ENCODE results near the gene MRPL22. TPM values are rescaled to one million over a fixed set of nuclear protein-coding genes. Genes with fewer than 3 reads are reported as not detected.
"Not testable (repeated sequence)": the region's sequence is repeated elsewhere in the genome, so short reads cannot be mapped to it uniquely, and the experiment has no call there.

Gene MRPL22
- total RNA-seq, 4 donors from 2014 or later = 17.0 to 29.9 (median 21.6) TPM

DNA sequence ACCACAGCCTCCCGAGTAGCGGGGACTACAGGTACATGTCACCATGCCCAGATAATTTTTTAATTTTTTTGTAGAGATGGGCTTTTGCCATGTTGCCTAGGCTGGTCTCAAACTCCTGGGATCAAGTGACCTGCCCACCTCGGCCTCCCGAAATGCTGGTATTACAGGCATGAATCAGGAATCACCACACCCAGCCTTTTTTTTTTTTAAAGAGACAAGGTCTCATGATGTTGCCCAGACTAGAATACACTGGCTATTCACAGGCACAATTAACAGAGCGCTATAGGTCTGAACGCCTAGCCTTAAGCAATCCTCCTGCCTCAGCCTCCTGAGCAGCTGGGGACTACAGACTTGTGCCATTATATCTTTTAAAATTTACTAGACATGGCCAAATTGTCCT is 39.0 kb upstream of the MRPL22 start:
- 78 to 95% methylated on average over 4 to 6 of the region's 6 CpGs for WGBS, 2 donors
- Histone ChIP-seq H3K4me1 (no peaks in the 10 kb centered on the region), H3K27me3 (no peaks in the 10 kb centered on the region), H3K4me3 (no peak overlapping the region), H3K36me3 (peaks cover 3 to 100% (median 43%) of the 10 kb centered on the region in 3 donors), H3K27ac (no peak overlapping the region), H3K9me3 (no peaks in the 10 kb centered on the region)
- TF ChIP-seq, protein P1, sequence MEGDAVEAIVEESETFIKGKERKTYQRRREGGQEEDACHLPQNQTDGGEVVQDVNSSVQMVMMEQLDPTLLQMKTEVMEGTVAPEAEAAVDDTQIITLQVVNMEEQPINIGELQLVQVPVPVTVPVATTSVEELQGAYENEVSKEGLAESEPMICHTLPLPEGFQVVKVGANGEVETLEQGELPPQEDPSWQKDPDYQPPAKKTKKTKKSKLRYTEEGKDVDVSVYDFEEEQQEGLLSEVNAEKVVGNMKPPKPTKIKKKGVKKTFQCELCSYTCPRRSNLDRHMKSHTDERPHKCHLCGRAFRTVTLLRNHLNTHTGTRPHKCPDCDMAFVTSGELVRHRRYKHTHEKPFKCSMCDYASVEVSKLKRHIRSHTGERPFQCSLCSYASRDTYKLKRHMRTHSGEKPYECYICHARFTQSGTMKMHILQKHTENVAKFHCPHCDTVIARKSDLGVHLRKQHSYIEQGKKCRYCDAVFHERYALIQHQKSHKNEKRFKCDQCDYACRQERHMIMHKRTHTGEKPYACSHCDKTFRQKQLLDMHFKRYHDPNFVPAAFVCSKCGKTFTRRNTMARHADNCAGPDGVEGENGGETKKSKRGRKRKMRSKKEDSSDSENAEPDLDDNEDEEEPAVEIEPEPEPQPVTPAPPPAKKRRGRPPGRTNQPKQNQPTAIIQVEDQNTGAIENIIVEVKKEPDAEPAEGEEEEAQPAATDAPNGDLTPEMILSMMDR (IDR thresholded peaks at IDR 0.05) = no peak
- TF ChIP-seq POLR2A (IDR thresholded peaks at IDR 0.05) = no peak
- intact Hi-C loops (cut with DNase I) = no loop called here
- no peak for DNase-seq

DNA sequence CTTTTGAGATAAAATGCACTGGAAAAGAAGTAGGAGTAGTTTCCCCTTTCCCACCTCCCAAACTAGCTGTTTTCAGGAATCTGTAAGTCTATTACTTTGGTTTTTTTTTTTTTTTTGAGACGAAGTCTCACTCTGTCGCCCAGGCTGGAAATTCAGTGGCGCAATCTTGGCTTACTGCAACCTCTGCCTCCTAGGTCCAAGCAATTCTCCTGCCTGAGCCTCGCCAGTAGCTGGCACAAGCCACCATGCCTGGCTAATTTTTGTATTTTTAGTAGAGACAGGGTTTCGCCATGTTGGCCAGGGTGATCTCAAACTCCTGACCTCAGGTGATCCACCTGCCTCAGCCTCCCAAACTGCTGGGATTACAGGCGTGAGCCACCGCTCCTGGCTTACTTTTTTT is 35.3 kb upstream of the MRPL22 start:
- H3K36me3 ChIP-seq = peaks cover 3 to 100% (median 31%) of the 10 kb centered on the region in 3 donors
- not testable (repeated sequence) for H3K9me3 ChIP-seq

DNA sequence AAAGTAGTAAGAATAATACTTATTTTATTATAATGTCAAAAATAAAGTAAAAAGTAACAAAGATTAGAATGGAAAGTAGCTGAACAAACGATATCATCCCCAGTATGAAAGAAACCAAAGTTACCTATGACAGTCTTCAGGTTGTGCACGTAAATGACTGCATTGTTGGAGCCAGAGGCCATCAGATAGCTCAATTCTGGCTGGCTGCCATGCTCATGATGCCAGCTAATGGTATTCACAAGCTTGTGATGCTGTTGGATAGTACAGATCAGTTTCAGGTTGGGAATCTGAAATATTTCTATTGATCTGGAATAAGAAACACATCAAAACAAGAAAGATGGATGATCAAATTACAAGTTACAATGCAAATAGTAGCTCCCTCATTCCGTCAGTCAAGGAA is 24.0 kb upstream of the MRPL22 start:
- DNase-seq = no peak
- Histone ChIP-seq H3K4me3 (no peak overlapping the region), H3K27me3 (no peaks in the 10 kb centered on the region), H3K27ac (no peak overlapping the region), H3K9me3 (no peaks in the 10 kb centered on the region), H3K4me1 (no peaks in the 10 kb centered on the region), H3K36me3 (peaks cover 4 to 100% (median 17%) of the 10 kb centered on the region in 3 donors)
- intact Hi-C loops (cut with DNase I) = no loop called here
- 78 to 85% methylated on average over 3 of the region's 3 CpGs for WGBS, 2 donors
- TF ChIP-seq, protein P1 (IDR thresholded peaks at IDR 0.05) = no peak
- TF ChIP-seq POLR2A (IDR thresholded peaks at IDR 0.05) = no peak

More for the DNA sequence above, 35.3 kb upstream of the MRPL22 start:
- H3K27ac ChIP-seq; H3K4me3 ChIP-seq; DNase-seq; H3K4me1 ChIP-seq; H3K27me3 ChIP-seq; intact Hi-C loops (cut with DNase I): not testable (repeated sequence)
- WGBS, 2 donors = 84 to 88% methylated on average over 7 of the region's 7 CpGs

DNA sequence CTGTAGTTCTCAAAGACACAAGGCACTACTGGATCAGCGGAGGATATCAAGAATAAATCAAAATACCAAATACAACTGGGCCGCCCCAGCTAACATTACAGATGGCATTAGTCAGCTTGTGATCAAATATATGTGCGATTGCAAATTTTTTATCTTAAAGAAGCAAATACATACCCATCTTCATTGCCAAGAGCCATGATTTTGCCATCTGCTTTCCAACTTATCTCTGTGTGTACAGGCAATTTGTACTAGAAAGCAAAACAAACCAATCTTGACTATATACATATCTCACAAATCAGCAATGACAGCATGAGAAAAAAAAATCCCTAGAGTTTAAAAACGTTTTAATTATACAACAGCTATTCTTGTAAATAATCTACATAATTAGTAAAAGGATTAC is 23.1 kb upstream of the MRPL22 start:
- intact Hi-C loops (cut with DNase I) = no loop called here
- peaks cover 2 to 100% (median 11%) of the 10 kb centered on the region in 3 donors for H3K36me3 ChIP-seq

DNA sequence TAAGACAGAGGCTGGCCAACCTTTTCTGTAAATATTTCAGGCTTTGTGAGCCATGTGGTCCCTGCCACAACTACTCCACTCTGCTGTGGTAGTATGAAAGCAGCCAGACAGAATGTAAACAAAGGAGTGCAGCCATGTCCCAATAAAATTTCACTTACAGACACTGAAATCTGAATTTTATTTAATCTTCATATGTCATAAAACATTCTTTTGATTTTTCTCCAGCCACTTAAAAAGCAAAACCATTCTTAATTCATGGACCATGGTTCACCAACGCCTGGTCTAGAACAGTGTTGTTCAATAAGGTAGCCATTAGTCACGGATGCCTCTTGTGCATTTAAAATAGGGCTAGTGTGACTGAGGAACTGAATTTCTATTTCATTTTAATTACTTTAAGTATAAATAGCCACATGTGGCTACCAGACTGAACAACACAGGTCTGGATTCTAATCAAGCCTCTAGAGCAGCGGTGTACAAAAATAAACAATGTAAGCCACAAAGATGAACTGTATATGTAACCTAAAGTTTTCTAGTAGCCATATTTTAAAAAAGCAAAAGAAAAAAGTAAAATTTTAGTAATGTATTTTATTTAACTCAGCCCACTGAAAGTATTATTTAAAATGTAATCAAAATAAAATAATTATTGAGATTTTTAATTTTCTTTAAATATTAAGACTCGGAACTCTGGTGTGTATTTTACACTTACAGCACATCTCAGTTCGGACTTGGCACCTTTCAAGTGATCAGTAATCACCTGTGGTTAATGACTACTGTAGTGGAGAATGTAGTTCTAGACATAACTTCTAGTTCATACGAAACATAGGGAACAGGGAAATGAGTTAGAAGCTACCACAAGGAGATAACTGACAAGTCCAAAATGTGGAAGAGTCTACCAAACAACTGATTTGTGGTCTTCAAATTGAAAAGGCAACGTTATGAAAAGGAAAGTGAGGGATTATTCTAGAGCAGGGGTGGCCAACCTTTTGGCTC is 17.1 kb upstream of the MRPL22 start:
- H3K4me3 ChIP-seq = no peak overlapping the region
- no peak for TF ChIP-seq POLR2A (IDR thresholded peaks at IDR 0.05)
- TF ChIP-seq, protein P1 (IDR thresholded peaks at IDR 0.05) = no peak
- peaks cover 6 to 99% (median 28%) of the 10 kb centered on the region in 3 donors for H3K36me3 ChIP-seq
- WGBS, 2 donors = 84% methylated on average over 7 of the region's 7 CpGs
- no peak for DNase-seq
- no peaks in the 10 kb centered on the region for H3K27me3 ChIP-seq
- H3K4me1 ChIP-seq = no peaks in the 10 kb centered on the region
- no peaks in the 10 kb centered on the region for H3K9me3 ChIP-seq
- intact Hi-C loops (cut with DNase I) = no loop called here
- no peak overlapping the region for H3K27ac ChIP-seq

More for the DNA sequence above, 23.1 kb upstream of the MRPL22 start:
- TF ChIP-seq, protein P1 (IDR thresholded peaks at IDR 0.05) = no peak
- no peak for TF ChIP-seq POLR2A (IDR thresholded peaks at IDR 0.05)
- Histone ChIP-seq H3K27me3 (no peaks in the 10 kb centered on the region), H3K27ac (no peak overlapping the region), H3K4me1 (no peaks in the 10 kb centered on the region), H3K9me3 (no peaks in the 10 kb centered on the region), H3K4me3 (no peak overlapping the region)
- 72 to 84% methylated on average over 4 of the region's 4 CpGs for WGBS, 2 donors
- DNase-seq = no peak

All from esophagus squamous epithelium (tissue), 5 donors.